ENCODE results near the gene ABCA7.

DNA sequence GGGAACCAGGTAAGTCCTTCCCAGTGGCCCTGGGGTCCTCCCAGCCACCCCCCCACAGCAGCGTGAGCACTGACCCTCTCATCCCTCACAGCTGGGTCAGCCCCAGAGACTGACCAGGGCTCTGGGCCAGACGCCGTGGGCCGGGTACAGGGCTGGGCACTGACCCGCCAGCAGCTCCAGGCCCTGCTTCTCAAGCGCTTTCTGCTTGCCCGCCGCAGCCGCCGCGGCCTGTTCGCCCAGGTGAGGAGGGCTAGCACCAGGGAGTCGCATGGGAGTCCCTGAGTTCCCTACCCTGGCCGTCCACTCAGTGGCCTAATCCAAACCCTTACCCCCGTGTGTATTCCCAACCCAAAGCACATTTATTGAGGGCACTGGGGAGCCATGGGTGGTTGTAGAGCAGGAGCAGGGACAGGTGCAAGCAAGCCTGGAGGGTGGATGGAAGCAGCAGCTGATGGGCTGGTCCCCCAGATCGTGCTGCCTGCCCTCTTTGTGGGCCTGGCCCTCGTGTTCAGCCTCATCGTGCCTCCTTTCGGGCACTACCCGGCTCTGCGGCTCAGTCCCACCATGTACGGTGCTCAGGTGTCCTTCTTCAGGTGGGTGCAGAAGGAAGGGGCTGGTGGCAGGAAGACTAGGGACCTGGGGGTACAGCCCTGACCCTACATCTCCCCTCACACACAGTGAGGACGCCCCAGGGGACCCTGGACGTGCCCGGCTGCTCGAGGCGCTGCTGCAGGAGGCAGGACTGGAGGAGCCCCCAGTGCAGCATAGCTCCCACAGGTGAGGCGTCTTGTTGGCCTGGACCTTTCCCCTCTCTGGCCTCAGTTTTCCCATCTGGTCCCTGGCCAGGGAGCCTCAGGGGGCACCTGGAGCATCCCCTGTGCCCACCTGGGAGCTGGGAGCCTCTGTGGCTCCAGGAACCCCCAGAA, 14.5 kb downstream of the ABCA7 start:
- TF ChIP-seq, protein P1, sequence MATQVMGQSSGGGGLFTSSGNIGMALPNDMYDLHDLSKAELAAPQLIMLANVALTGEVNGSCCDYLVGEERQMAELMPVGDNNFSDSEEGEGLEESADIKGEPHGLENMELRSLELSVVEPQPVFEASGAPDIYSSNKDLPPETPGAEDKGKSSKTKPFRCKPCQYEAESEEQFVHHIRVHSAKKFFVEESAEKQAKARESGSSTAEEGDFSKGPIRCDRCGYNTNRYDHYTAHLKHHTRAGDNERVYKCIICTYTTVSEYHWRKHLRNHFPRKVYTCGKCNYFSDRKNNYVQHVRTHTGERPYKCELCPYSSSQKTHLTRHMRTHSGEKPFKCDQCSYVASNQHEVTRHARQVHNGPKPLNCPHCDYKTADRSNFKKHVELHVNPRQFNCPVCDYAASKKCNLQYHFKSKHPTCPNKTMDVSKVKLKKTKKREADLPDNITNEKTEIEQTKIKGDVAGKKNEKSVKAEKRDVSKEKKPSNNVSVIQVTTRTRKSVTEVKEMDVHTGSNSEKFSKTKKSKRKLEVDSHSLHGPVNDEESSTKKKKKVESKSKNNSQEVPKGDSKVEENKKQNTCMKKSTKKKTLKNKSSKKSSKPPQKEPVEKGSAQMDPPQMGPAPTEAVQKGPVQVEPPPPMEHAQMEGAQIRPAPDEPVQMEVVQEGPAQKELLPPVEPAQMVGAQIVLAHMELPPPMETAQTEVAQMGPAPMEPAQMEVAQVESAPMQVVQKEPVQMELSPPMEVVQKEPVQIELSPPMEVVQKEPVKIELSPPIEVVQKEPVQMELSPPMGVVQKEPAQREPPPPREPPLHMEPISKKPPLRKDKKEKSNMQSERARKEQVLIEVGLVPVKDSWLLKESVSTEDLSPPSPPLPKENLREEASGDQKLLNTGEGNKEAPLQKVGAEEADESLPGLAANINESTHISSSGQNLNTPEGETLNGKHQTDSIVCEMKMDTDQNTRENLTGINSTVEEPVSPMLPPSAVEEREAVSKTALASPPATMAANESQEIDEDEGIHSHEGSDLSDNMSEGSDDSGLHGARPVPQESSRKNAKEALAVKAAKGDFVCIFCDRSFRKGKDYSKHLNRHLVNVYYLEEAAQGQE (IDR thresholded peaks at IDR 0.05; ENCODE audit: borderline replicate concordance), result no peak
- TF ChIP-seq CTCF (IDR thresholded peaks at IDR 0.05; ENCODE audit: poor library complexity, severe bottlenecking), result no peak
- no peak for TF ChIP-seq POLR2AphosphoS5 (IDR thresholded peaks at IDR 0.05)
- TF ChIP-seq EP300 (conservative IDR thresholded peaks at IDR 0.05; ENCODE audit: poor library complexity, severe bottlenecking), result no peak
- no peak for TF ChIP-seq MXI1 (conservative IDR thresholded peaks at IDR 0.05; ENCODE audit: poor library complexity, severe bottlenecking)
